GM18508 (cell line): ENCODE measurements around the gene KREMEN2.
"Not testable (repeated sequence)": the region's sequence is repeated elsewhere in the genome, so short reads cannot be mapped to it uniquely, and the experiment has no call there.

Source experiments
- ATAC-seq: cut with Tn5 transposase; IDR thresholded peaks from one replicate; pipeline ENCODE4 v1.9.1; 2021; ENCODE audit warnings: moderate number of reproducible peaks; ENCODE audit not compliant: insufficient read depth, unreplicated experiment

Gene KREMEN2

GRCh38 chr16:2963723-2964474, at the start of gene KREMEN2:
Gene KREMEN2, plus strand, starts transcription at chr16:2964275. Its CDS starts 246 bp downstream, at chr16:2964521.
- no peak for ATAC-seq

- no peak for ATAC-seq
Measured at GRCh38 chr16:2915196-2915929, 48.7 kb upstream of the KREMEN2 start.

- no peak for ATAC-seq
Measured at GRCh38 chr16:2919511-2920255, 44.4 kb upstream of the KREMEN2 start.

- no peak for ATAC-seq
Measured at GRCh38 chr16:2923481-2923880, 40.6 kb upstream of the KREMEN2 start.

GRCh38 chr16:2924901-2925755, 38.9 kb upstream of the KREMEN2 start:
- ATAC-seq, result no peak

GRCh38 chr16:2925951-2926649, 38.0 kb upstream of the KREMEN2 start:
- no peak for ATAC-seq

GRCh38 chr16:2926650-2926999, 37.5 kb upstream of the KREMEN2 start:
- ATAC-seq, result no peak

- ATAC-seq, result no peak
Measured at GRCh38 chr16:2927010-2927646, 36.9 kb upstream of the KREMEN2 start.

GRCh38 chr16:2928151-2928550, 35.9 kb upstream of the KREMEN2 start:
- not testable (repeated sequence) for ATAC-seq

GRCh38 chr16:2928796-2929195, 35.3 kb upstream of the KREMEN2 start:
- no peak for ATAC-seq

- ATAC-seq, result no peak
Measured at GRCh38 chr16:2929693-2930092, 34.4 kb upstream of the KREMEN2 start.

GRCh38 chr16:2930236-2930635, 33.8 kb upstream of the KREMEN2 start:
- no peak for ATAC-seq

- not testable (repeated sequence) for ATAC-seq
Measured at GRCh38 chr16:2931231-2931914, 32.7 kb upstream of the KREMEN2 start.

GRCh38 chr16:2933136-2933535, 30.9 kb upstream of the KREMEN2 start:
- ATAC-seq, result no peak

GRCh38 chr16:2933701-2934100, 30.4 kb upstream of the KREMEN2 start:
- no peak for ATAC-seq

- no peak for ATAC-seq
Measured at GRCh38 chr16:2934450-2934849, 29.6 kb upstream of the KREMEN2 start.

GRCh38 chr16:2936436-2937011, 27.6 kb upstream of the KREMEN2 start:
- no peak for ATAC-seq

GRCh38 chr16:2937170-2937569, 26.9 kb upstream of the KREMEN2 start:
- no peak for ATAC-seq
